ENCODE results near the gene CAB39L. TPM values are rescaled to one million over a fixed set of nuclear protein-coding genes. Genes with fewer than 3 reads are reported as not detected.

Gene CAB39L
- total and polyA plus RNA-seq, 9 of the 15 experiments (the other 6 are each of a cell fraction or from before 2014, with no cell fraction given), result 1.1 to 4.2 (median 2.6) TPM

GRCh38 chr13:49464621-49465325 is 20.9 kb upstream of the CAB39L start:
- Histone ChIP-seq H3K9me1 (ENCODE audit: control insufficient read depth, insufficient read depth, low read length) (no peaks in the 10 kb centered on the region), H2AFZ (ENCODE audit: low read depth, low read length) (no peak overlapping the region), H3K27ac (ENCODE audit: extremely low read depth, low read depth, low read length) (no peak overlapping the region), H3K9ac (ENCODE audit: insufficient read depth in 1 of 2, low read depth in 2 of 2, low read length in 2 of 2) (no peak overlapping the region), H3K79me2 (ENCODE audit: control insufficient read depth, insufficient read depth, low read length) (no peaks in the 10 kb centered on the region), H3K9me3 (replicated peaks; ENCODE audit: control insufficient read depth, insufficient read depth, low read depth, low read length) (no peaks in the 10 kb centered on the region; the same call in 1 of the 2 replicates), H3K27me3 (ENCODE audit: control insufficient read depth in 2 of 2, insufficient read depth in 2 of 2, low read length in 2 of 2) (no peaks in the 10 kb centered on the region), H3K4me2 (ENCODE audit: insufficient read depth, low read length) (no peak overlapping the region), H3K4me1 (replicated peaks in 1 of 2; ENCODE audit: control insufficient read depth in 2 of 2, insufficient read depth in 2 of 2, low read length in 2 of 2) (no peaks in the 10 kb centered on the region), H4K20me1 (replicated peaks; ENCODE audit: control insufficient read depth, insufficient read depth, low read length) (no peaks in the 10 kb centered on the region), H3K4me3 (no peak overlapping the region), H3K36me3 (ENCODE audit: control insufficient read depth, insufficient read depth, low read length) (peaks cover 34% of the 10 kb centered on the region; the same call in 2 of the 3 replicates)
- WGBS (ENCODE audit: insufficient coverage, low coverage, missing lambda C conversion rate), result 81% methylated on average over 3 of the region's 4 CpGs
- TF ChIP-seq MXD1 (CRISPR knock-in tag; IDR thresholded peaks at IDR 0.05; ENCODE audit: borderline replicate concordance, poor library complexity, severe bottlenecking) (no peak), ZNF785 (CRISPR knock-in tag; IDR thresholded peaks at IDR 0.05) (no peak), EHMT2 (IDR thresholded peaks at IDR 0.05) (no peak)
- POLR2A ChIA-PET, result interaction anchor here (0.6 kb wide), 1 partner anchor 15 kb away, joined by 3 read pairs; no protein-coding TSS in a partner anchor
- CTCF ChIA-PET (ENCODE audit: low intra/inter-chr PET ratio), result interaction anchor here (0.6 kb wide), 1 partner anchor 960 kb away, joined by 4 read pairs; no protein-coding TSS in a partner anchor
- ATAC-seq (no peak), DNase-seq (ENCODE audit: extremely low read depth in 1 of 4, low spot score in 3 of 4) (no peak), FAIRE-seq (no peak)
- intact Hi-C loops (cut with micrococcal nuclease) (no loop called here), in situ Hi-C loops (cut with MboI) (no loop called here)
- BruUV-seq (replicated peaks), result no TSS peak

GRCh38 chr13:49464085-49464484 is 20.2 kb upstream of the CAB39L start:
- H2AFZ ChIP-seq (ENCODE audit: low read depth, low read length), result no peak overlapping the region
- BruUV-seq (replicated peaks), result no TSS peak
- peaks cover 31% of the 10 kb centered on the region; the same call in 2 of the 3 replicates for H3K36me3 ChIP-seq (ENCODE audit: control insufficient read depth, insufficient read depth, low read length)
- H3K4me2 ChIP-seq (ENCODE audit: insufficient read depth, low read length), result no peak overlapping the region
- ChIA-PET CTCF (ENCODE audit: low intra/inter-chr PET ratio) (interaction anchor here (0.6 kb wide), 2 partner anchors 959 to 1130 kb away, joined by 3 to 4 read pairs; no protein-coding TSS in a partner anchor), POLR2A (no interaction called here)
- H3K4me3 ChIP-seq, result no peak overlapping the region
- no peaks in the 10 kb centered on the region for H4K20me1 ChIP-seq (replicated peaks; ENCODE audit: control insufficient read depth, insufficient read depth, low read length)
- H3K4me1 ChIP-seq (replicated peaks in 1 of 2; ENCODE audit: control insufficient read depth in 2 of 2, insufficient read depth in 2 of 2, low read length in 2 of 2), result no peaks in the 10 kb centered on the region
- H3K27me3 ChIP-seq (ENCODE audit: control insufficient read depth in 2 of 2, insufficient read depth in 2 of 2, low read length in 2 of 2), result no peaks in the 10 kb centered on the region
- in situ Hi-C loops (cut with MboI) (no loop called here), intact Hi-C loops (cut with micrococcal nuclease) (no loop called here)
- H3K79me2 ChIP-seq (ENCODE audit: control insufficient read depth, insufficient read depth, low read length), result no peaks in the 10 kb centered on the region
- H3K9ac ChIP-seq (ENCODE audit: insufficient read depth in 1 of 2, low read depth in 2 of 2, low read length in 2 of 2), result no peak overlapping the region
- WGBS (ENCODE audit: insufficient coverage, low coverage, missing lambda C conversion rate), result 78% methylated on average over 1 of the region's 1 CpG
- no peak for DNase-seq (ENCODE audit: extremely low read depth in 1 of 4, low spot score in 3 of 4)
- no peak overlapping the region for H3K27ac ChIP-seq (ENCODE audit: extremely low read depth, low read depth, low read length)
- H3K9me3 ChIP-seq (replicated peaks; ENCODE audit: control insufficient read depth, insufficient read depth, low read depth, low read length), result no peaks in the 10 kb centered on the region; the same call in 1 of the 2 replicates
- no peak for TF ChIP-seq MBD2 (IDR thresholded peaks at IDR 0.05; ENCODE audit: borderline replicate concordance, low read depth)
- FAIRE-seq, result no peak
- no peaks in the 10 kb centered on the region for H3K9me1 ChIP-seq (ENCODE audit: control insufficient read depth, insufficient read depth, low read length)
- no peak for ATAC-seq

All from K562 (cell line).